ENCODE data around the gene PSORS1C2.

PSORS1C2 gene

DNA sequence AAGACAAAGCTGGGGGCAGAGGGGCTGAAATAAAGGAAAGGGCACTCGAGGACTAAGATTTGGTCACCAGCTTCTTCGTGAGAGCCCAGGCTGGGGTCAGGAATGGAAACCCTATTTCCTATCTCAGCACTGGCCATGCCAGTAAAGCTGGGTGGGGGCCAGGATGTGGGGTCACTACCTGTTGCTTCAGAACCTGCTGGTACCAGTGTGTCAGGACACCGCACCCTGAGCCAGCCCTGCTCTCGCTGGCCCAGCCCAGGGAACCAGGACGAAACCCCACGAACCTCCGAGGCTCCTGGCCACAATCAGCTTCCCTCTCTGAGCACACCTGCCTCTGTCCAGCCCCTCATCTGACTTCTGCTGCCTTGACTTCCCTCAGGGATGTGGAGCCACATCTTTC lies 20.7 kb downstream of the PSORS1C2 start:
- Mint-ChIP-seq H3K9me3 (no peaks in the 10 kb centered on the region), H3K27ac (no peak overlapping the region), H3K36me3 (ENCODE audit: low read depth) (no peaks in the 10 kb centered on the region), H3K4me3 (no peak overlapping the region), H3K4me1 (ENCODE audit: low read depth) (no peaks in the 10 kb centered on the region), H3K27me3 (ENCODE audit: low read depth) (peaks cover 23% of the 10 kb centered on the region)

GRCh38 chr6:31116661-31117385 lies 22.0 kb downstream of the PSORS1C2 start:
- no peaks in the 10 kb centered on the region for H3K4me1 Mint-ChIP-seq (ENCODE audit: low read depth)
- no peak overlapping the region for H3K27ac Mint-ChIP-seq
- no peaks in the 10 kb centered on the region for H3K9me3 Mint-ChIP-seq
- no peaks in the 10 kb centered on the region for H3K36me3 Mint-ChIP-seq (ENCODE audit: low read depth)
- H3K4me3 Mint-ChIP-seq: no peak overlapping the region
- peaks cover 27% of the 10 kb centered on the region for H3K27me3 Mint-ChIP-seq (ENCODE audit: low read depth)

DNA sequence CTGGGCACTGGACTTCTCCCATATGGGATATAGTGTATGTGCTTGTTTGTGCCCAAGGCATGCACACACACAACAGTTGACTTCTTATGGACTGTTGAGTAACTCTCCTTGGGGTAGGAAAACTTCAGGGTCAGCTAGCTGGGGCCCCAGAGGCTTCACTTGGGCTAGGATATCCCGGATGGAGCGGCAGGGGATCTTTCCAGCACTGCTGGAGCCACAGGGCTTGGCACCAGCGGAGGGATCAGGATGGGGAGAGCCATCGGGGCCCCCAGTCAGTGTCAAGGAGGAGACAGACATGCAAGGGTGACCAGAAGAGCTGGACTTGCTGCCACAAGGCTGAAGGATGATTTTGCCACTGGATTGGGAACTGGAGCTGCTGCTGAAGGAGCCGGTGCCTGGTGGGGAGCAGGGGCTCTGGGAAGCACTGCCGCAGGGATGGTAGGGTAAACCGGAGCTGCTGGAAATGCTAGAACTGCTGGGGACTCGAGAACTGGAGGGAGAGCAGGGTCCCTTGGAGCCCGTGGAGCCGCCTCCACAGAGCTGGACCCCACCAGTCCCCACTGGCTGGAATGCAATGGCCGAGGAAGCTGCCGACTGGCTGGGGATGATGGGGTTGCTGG lies 22.8 kb downstream of the PSORS1C2 start:
- H3K27me3 Mint-ChIP-seq (ENCODE audit: low read depth): peaks cover 27% of the 10 kb centered on the region
- no peaks in the 10 kb centered on the region for H3K9me3 Mint-ChIP-seq
- H3K4me1 Mint-ChIP-seq (ENCODE audit: low read depth): no peaks in the 10 kb centered on the region
- H3K36me3 Mint-ChIP-seq (ENCODE audit: low read depth): no peaks in the 10 kb centered on the region
- H3K27ac Mint-ChIP-seq: no peak overlapping the region
- H3K4me3 Mint-ChIP-seq: no peak overlapping the region

- no peaks in the 10 kb centered on the region for H3K4me1 Mint-ChIP-seq (ENCODE audit: low read depth)
- H3K27ac Mint-ChIP-seq: no peak overlapping the region
- no peaks in the 10 kb centered on the region for H3K9me3 Mint-ChIP-seq
- H3K4me3 Mint-ChIP-seq: no peak overlapping the region
- no peaks in the 10 kb centered on the region for H3K36me3 Mint-ChIP-seq (ENCODE audit: low read depth)
- H3K27me3 Mint-ChIP-seq (ENCODE audit: low read depth): peaks cover 29% of the 10 kb centered on the region
Measured at GRCh38 chr6:31114970-31115849, 23.7 kb downstream of the PSORS1C2 start.

DNA sequence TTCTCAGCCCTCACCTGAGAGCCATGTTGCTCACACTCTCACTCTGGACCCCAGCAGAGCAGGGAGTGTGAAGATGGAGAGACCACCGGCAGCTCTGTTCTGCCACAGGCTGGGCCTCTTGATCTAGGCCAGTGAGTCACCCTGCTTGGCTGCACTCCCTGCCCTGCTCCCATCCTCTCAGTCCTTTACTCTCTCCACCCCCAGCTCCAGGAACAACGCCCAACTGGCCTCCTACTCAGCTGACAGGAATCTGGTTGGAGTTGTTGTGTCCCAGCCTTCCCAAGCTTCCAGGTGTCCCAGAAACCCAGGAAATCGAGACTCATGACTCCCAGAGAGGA lies 24.4 kb downstream of the PSORS1C2 start, which contains the start of gene PSORS1C1:
TSS of gene PSORS1C1 (plus strand) at position 260 of the 338 bp plus-strand sequence. CDS start 14,833 bp downstream, outside the sequence.
- Mint-ChIP-seq H3K9me3 (no peaks in the 10 kb centered on the region), H3K4me1 (ENCODE audit: low read depth) (no peaks in the 10 kb centered on the region), H3K27ac (no peak within 1 kb of the TSS), H3K4me3 (no peak within 1 kb of the TSS), H3K36me3 (ENCODE audit: low read depth) (no peaks in the 10 kb centered on the region), H3K27me3 (ENCODE audit: low read depth) (peaks cover 36% of the 10 kb centered on the region)

DNA sequence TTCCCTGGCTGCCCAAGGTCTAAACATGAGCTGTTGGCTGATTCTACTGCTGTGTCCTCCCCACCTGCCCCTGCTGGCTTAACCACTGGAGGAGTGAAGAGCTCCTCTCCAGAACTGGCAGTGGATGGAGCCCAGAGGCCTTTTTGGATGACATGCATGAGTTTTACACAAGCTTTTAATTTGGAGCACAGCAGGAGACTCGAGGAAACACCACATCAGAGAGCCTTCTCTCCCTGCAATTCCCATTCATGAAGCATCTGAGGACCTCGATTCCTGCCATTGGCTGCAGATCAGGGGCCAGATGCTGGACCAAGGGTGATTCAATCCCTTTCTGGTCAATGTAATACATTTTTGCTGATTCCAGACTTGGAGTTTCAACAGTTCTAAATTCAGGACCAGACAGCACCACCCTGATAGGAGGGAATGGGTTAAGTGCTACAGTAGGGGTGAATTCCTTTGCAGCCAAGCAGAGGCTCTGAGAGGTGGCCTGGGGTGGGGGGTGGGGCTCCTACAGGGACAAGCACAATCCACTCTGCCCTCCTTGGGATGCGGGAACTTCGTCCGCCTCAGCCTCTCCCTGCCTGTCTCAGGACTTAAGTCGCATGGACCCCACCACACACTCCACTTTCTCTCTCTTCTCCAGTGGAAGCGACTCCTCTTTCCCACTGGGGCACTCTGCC lies 24.9 kb downstream of the PSORS1C2 start:
- H3K4me1 Mint-ChIP-seq (ENCODE audit: low read depth): no peaks in the 10 kb centered on the region
- no peak overlapping the region for H3K4me3 Mint-ChIP-seq
- H3K27me3 Mint-ChIP-seq (ENCODE audit: low read depth): peaks cover 34% of the 10 kb centered on the region
- no peaks in the 10 kb centered on the region for H3K9me3 Mint-ChIP-seq
- no peaks in the 10 kb centered on the region for H3K36me3 Mint-ChIP-seq (ENCODE audit: low read depth)
- H3K27ac Mint-ChIP-seq: no peak overlapping the region

GRCh38 chr6:31112478-31112877 lies 26.4 kb downstream of the PSORS1C2 start, which contains the start of gene C6orf15:
Gene C6orf15, minus strand, starts transcription at chr6:31112575. Its CDS starts 20 bp downstream, at chr6:31112555.
- H3K27ac Mint-ChIP-seq: no peak within 1 kb of the TSS
- H3K9me3 Mint-ChIP-seq: no peaks in the 10 kb centered on the region
- H3K4me1 Mint-ChIP-seq (ENCODE audit: low read depth): no peaks in the 10 kb centered on the region
- no peaks in the 10 kb centered on the region for H3K36me3 Mint-ChIP-seq (ENCODE audit: low read depth)
- peaks cover 29% of the 10 kb centered on the region for H3K27me3 Mint-ChIP-seq (ENCODE audit: low read depth)
- H3K4me3 Mint-ChIP-seq: no peak within 1 kb of the TSS

DNA sequence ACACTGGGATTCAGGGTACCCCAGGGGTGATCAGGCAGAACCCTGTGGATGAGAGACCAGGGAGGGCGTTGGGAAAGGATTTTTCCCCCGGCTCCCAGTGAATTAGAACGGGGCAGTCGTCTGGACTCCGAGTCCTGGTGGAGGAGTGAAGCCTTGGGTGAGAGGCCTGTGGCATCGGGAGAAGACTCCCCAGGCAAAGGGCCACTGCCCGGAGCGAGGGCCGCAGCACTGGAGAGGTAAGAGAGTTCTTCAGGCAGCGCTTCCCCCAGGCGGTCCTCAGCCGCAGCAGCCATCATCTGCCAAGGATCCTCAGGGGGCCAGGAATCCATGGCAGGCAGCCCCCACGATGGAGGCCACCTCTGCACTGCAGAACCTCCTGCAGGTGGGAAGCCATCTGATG lies 27.2 kb downstream of the PSORS1C2 start:
- no peak overlapping the region for H3K4me3 Mint-ChIP-seq
- H3K27ac Mint-ChIP-seq: no peak overlapping the region
- no peaks in the 10 kb centered on the region for H3K9me3 Mint-ChIP-seq
- no peaks in the 10 kb centered on the region for H3K36me3 Mint-ChIP-seq (ENCODE audit: low read depth)
- H3K27me3 Mint-ChIP-seq (ENCODE audit: low read depth): peaks cover 29% of the 10 kb centered on the region
- H3K4me1 Mint-ChIP-seq (ENCODE audit: low read depth): no peaks in the 10 kb centered on the region

GRCh38 chr6:31110825-31111582 lies 27.9 kb downstream of the PSORS1C2 start:
- Mint-ChIP-seq H3K9me3 (no peaks in the 10 kb centered on the region), H3K27me3 (ENCODE audit: low read depth) (peaks cover 29% of the 10 kb centered on the region), H3K4me3 (no peak overlapping the region), H3K4me1 (ENCODE audit: low read depth) (no peaks in the 10 kb centered on the region), H3K36me3 (ENCODE audit: low read depth) (no peaks in the 10 kb centered on the region), H3K27ac (no peak overlapping the region)

- no peaks in the 10 kb centered on the region for H3K9me3 Mint-ChIP-seq
- H3K27ac Mint-ChIP-seq: no peak overlapping the region
- H3K27me3 Mint-ChIP-seq (ENCODE audit: low read depth): peaks cover 14% of the 10 kb centered on the region
- no peaks in the 10 kb centered on the region for H3K36me3 Mint-ChIP-seq (ENCODE audit: low read depth)
- no peak overlapping the region for H3K4me3 Mint-ChIP-seq
- H3K4me1 Mint-ChIP-seq (ENCODE audit: low read depth): no peaks in the 10 kb centered on the region
Measured at GRCh38 chr6:31107052-31107451, 31.8 kb downstream of the PSORS1C2 start.

GRCh38 chr6:31103136-31103535 lies 35.7 kb downstream of the PSORS1C2 start:
- no peak overlapping the region for H3K27ac Mint-ChIP-seq
- H3K27me3 Mint-ChIP-seq (ENCODE audit: low read depth): peaks cover 10% of the 10 kb centered on the region
- no peaks in the 10 kb centered on the region for H3K9me3 Mint-ChIP-seq
- H3K4me3 Mint-ChIP-seq: no peak overlapping the region
- H3K36me3 Mint-ChIP-seq (ENCODE audit: low read depth): no peaks in the 10 kb centered on the region
- H3K4me1 Mint-ChIP-seq (ENCODE audit: low read depth): no peaks in the 10 kb centered on the region

- H3K27ac Mint-ChIP-seq: no peak overlapping the region
- H3K9me3 Mint-ChIP-seq: no peaks in the 10 kb centered on the region
- peaks cover 13% of the 10 kb centered on the region for H3K4me1 Mint-ChIP-seq (ENCODE audit: low read depth)
Measured at GRCh38 chr6:31098449-31098938, 40.4 kb downstream of the PSORS1C2 start.

DNA sequence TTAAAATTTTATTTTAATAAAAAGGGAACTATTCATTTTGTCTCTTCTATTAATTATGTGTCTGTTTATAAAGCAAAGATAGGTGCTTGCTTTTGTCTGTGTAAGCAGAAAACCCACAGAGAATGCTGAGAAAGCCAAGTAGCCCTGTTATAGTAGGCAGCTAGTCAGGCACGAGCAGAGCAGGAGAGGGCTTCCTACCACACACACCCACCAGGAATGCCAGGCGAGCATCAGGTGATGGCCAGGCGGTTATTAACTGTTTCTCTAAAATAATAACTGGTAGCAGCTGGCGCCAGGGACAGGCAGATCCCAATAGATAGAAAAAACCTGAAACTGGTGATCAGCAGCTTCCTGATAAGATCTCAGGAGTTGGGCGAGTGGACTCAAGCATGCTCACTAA lies 42.2 kb downstream of the PSORS1C2 start:
- Mint-ChIP-seq H3K27ac (no peak overlapping the region), H3K9me3 (no peaks in the 10 kb centered on the region), H3K27me3 (ENCODE audit: low read depth) (peaks cover 6% of the 10 kb centered on the region), H3K4me3 (no peak overlapping the region), H3K4me1 (ENCODE audit: low read depth) (peaks cover 13% of the 10 kb centered on the region), H3K36me3 (ENCODE audit: low read depth) (no peaks in the 10 kb centered on the region)

More at GRCh38 chr6:31098449-31098938, 40.4 kb downstream of the PSORS1C2 start:
- no peak overlapping the region for H3K4me3 Mint-ChIP-seq
- peaks cover 10% of the 10 kb centered on the region for H3K27me3 Mint-ChIP-seq (ENCODE audit: low read depth)
- no peaks in the 10 kb centered on the region for H3K36me3 Mint-ChIP-seq (ENCODE audit: low read depth)

Measured in T-helper 1 cell treated with Interleukin-12 subunit alpha and Interleukin-12 subunit beta and Interleukin-4 antibody, amounts not matched to agents 30 μg/mL and 1 μg/mL, for 36 hours (primary cell).